ENCODE measurements around the gene S100Z. TPM values are rescaled to one million over a fixed set of nuclear protein-coding genes. Genes with fewer than 3 reads are reported as not detected.

S100Z gene
- total and polyA plus RNA-seq, 9 of the 15 experiments (the other 6 are each of a cell fraction or from before 2014, with no cell fraction given): 0.15 to 0.42 (median 0.20) TPM; not detected in 6

GRCh38 chr5:76849419-76850291 is at the start of gene S100Z (continued):
- TF ChIP-seq HMG20A (CRISPR knock-in tag; conservative IDR thresholded peaks at IDR 0.05): no peak
- TF ChIP-seq RAD21 (CRISPR knock-in tag; conservative IDR thresholded peaks at IDR 0.05 in 1 of 2, IDR thresholded peaks at IDR 0.05 in 1 of 2): peak in 1 of 2 experiments; percentile 27; a peak in 1 of 4 replicates
- no peak for TF ChIP-seq ZNF764 (CRISPR knock-in tag; IDR thresholded peaks at IDR 0.05; ENCODE audit: low read depth)
- no peak for TF ChIP-seq AFF4 (CRISPR knock-in tag; IDR thresholded peaks at IDR 0.05)
- TF ChIP-seq KAT8 (IDR thresholded peaks at IDR 0.05; ENCODE audit: low read depth): 0 out of 2 replicates have a peak, but pooled peaks have one; percentile 32
- no peak for TF ChIP-seq MCM7 (IDR thresholded peaks at IDR 0.05)
- TF ChIP-seq MCM2 (IDR thresholded peaks at IDR 0.05; ENCODE audit: low read depth): no peak
- no peak for TF ChIP-seq XRCC3 (IDR thresholded peaks at IDR 0.05)
- peak; percentile 69; the same call in 1 of the 2 replicates for TF ChIP-seq MXI1 (IDR thresholded peaks at IDR 0.05; ENCODE audit: low read depth, low read length)
- TF ChIP-seq TEAD2 (tag; IDR thresholded peaks at IDR 0.05): no peak
- no peak for TF ChIP-seq CREB5 (CRISPR knock-in tag; IDR thresholded peaks at IDR 0.05)
- no peak for TF ChIP-seq ERF (CRISPR knock-in tag; IDR thresholded peaks at IDR 0.05)
- no peak for TF ChIP-seq ELK1 (CRISPR knock-in tag; IDR thresholded peaks at IDR 0.05)
- no peak for TF ChIP-seq TAF7 (tag; IDR thresholded peaks at IDR 0.05)
- no peak for TF ChIP-seq HDAC8 (tag; IDR thresholded peaks at IDR 0.05)
- peak; percentile 95 for TF ChIP-seq LEF1 (IDR thresholded peaks at IDR 0.05)
- TF ChIP-seq CBFB (CRISPR knock-in tag; IDR thresholded peaks at IDR 0.05): no peak
- TF ChIP-seq ZNF75A (CRISPR knock-in tag; IDR thresholded peaks at IDR 0.05): no peak
- no peak for TF ChIP-seq NR0B1 (IDR thresholded peaks at IDR 0.05; ENCODE audit: partially characterized antibody)
- no peak for TF ChIP-seq WHSC1 (IDR thresholded peaks at IDR 0.05; ENCODE audit: low read length)
- TF ChIP-seq ZNF143 (CRISPR knock-in tag; IDR thresholded peaks at IDR 0.05): no peak
- TF ChIP-seq HNRNPUL1 (IDR thresholded peaks at IDR 0.05; ENCODE audit: low read length): no peak
